ENCODE data around the gene TMBIM1.

TMBIM1 gene, protein sequence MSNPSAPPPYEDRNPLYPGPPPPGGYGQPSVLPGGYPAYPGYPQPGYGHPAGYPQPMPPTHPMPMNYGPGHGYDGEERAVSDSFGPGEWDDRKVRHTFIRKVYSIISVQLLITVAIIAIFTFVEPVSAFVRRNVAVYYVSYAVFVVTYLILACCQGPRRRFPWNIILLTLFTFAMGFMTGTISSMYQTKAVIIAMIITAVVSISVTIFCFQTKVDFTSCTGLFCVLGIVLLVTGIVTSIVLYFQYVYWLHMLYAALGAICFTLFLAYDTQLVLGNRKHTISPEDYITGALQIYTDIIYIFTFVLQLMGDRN

DNA sequence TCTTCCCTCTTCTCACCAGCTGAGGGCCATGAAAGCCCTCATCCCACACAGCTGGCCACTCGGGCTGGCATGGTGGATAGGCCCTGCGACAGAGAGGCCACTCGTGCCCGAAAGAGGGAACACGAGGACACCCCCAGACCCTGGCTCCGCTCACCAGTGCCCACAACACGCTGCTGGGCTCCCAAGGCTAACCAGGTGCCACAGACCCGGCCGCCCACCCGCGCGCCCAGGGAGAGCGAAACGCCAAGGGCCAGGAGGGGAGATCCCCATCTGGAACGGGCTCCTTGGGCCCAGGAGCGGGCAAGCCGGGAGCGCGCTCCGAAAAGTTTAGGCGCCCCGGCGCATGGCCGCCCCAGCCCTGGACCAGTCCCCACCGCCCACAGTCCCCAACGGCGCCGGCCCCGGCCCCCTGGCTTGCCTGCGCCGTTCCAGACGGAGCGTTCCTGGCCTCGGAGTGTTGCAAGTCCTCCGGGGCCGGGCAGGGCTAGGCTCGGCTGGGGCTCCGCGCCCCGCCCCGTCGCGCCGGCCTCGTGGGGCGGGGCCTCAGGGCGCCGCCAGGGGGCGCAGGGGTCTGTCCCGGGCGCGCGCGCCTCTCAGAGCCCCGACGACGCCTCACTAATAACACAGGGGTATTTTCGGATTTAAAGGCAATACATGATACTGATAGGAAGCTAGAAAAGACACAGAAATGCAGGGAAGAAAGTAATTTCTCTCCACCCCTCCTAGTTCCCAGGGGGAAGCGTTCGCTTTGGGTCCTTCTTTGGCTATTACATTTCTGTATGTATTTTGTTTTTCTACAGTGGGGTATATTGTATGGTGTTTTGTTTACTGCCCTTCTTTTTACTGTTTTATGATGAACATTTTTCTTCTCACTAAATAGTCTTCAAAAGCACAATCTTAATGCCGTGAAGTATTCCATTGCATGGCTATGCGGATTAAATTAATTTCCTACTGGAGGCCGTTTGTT, at the start of gene TMBIM1:
TSS of gene TMBIM1 (minus strand) at position 456 of the 967 bp plus-strand sequence. CDS start 10,362 bp downstream, outside the sequence.
- DNase-seq (ENCODE audit: low read depth in 2 of 2) = peak; percentile 60 to 61

DNA sequence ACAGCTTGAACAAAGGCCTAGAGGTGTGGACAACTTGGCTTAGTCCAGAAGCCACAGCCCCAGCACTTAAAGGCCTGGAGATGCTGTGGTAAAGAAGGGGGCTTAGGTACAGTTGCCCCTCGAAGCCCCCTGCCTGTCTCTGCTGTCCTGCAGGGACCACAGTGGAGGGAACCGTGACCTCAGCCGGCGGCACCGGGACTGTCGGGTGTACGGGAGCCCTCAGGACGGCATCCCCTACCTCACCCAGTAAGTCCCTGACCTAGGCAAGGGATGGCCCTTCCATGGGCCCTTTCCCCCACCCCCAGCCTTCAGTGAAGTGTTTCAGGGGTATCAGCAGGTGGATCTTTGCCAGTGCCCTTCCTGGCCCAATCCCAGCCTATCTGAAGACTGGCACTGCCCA, 49.1 kb upstream of the TMBIM1 start:
- DNase-seq (ENCODE audit: low read depth in 2 of 2) = no peak

DNA sequence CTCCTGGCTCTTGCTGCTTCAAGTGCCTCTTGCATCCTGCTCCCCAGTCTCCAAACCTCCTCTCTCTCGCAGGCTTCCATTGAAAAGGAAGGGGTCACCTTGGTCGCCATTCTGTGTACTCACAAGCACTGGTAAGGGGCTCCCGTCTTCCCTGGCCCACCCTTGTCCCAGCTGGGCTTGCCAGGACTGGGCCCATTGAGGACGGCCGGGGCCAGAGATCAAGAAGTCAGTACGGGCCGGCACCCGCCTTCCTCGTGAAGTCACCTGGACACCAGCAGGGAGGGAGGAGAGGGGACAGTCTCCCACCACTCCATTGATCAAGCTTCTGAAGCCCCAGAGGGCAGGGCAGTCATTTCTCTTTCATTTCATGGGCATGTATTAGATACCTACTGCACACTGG, 48.4 kb upstream of the TMBIM1 start:
- no peak for DNase-seq (ENCODE audit: low read depth in 2 of 2)

DNA sequence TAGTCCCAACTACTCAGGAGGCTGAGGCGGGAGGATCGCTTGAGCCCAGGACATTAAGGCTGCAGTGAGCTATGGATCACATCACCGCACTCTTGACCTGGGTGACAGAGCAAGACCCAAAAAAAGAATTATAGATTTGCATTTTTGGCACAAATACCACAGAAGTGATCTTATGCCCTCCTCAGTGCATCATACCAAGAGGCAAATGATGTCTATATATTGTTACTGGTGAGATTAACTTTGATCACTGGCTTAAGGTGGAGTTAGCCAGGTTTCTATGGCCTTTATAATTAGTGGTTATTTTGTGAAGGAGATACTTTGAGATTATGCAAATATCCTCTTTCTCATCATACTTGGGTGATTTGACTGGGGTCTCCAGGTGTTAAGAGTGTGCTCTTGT, 42.2 kb upstream of the TMBIM1 start:
- DNase-seq (ENCODE audit: low read depth in 2 of 2) = no peak

DNA sequence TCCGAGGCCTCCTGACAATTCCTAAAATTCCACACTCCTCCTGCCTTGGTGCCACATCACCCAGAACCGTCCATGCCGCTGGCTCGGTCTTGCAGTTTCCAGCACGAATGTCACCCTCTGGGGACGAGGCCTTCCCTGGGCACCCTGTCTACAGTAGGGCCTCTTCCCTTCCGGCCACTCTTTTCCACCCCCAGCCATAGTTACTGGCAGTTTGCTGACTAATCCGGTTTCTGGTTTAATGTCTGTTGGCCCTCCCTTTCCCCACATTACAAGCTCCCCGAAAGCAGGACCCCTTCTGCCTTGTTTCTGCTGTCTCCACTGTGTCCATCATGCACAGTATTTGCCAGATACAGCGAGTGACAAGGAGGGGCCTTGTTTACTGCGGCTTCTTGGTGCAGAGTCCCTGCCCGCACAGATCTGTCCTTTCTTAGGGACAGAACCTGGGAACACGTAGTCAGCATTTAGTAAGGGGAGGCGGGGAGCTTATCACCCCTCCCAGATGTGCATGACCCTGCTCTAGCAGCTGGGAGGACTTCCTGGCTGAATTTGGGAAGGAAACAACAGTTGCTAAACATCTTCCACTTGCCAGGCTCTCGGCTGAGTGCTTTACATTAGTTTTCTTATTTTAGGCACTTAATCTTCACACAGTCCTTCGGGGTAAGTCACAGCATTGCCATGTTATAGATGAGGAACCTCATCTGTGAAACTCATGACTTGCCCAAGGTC, 40.8 kb upstream of the TMBIM1 start:
- DNase-seq (ENCODE audit: low read depth in 2 of 2) = no peak

DNA sequence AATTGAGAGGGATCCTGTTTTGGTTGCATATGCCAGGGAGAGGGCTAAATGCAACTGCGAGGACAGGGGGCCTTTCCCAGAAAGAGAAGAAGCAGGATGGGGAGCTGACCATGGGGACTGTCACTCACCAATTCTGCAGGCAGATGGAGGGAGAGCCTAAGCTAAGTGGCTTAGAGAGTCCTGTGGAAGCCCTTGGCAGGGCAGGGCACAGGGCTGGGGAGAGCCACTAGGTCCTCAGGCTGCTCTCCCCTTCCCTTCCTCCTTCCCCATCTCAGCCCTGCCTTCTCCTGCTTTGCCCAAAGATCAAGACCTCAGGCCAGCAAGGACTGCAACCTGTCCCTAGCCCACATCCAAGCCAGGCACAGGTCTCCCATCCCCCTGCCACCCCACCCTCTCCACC, 40.0 kb upstream of the TMBIM1 start:
- DNase-seq (ENCODE audit: low read depth in 2 of 2) = no peak

DNA sequence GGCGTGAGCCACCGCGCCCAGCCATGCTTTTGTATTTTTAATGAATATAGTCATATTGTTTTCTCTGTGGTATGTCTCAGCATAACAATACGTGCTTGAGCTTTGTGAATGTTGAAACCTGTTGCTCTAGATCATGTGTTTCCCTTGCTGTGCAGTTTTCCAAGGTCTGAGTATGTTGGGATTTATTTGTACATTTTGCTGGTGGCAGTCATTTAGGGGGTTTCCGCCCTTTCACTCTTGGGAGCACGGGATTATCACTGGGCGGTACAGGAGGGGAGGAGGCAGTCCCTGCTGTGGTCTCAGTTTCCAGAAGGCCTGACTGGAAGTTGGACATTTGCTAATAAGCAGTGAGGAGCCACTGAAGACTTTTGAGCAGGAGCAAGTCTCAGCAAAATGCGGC, 39.4 kb upstream of the TMBIM1 start:
- no peak for DNase-seq (ENCODE audit: low read depth in 2 of 2)

DNA sequence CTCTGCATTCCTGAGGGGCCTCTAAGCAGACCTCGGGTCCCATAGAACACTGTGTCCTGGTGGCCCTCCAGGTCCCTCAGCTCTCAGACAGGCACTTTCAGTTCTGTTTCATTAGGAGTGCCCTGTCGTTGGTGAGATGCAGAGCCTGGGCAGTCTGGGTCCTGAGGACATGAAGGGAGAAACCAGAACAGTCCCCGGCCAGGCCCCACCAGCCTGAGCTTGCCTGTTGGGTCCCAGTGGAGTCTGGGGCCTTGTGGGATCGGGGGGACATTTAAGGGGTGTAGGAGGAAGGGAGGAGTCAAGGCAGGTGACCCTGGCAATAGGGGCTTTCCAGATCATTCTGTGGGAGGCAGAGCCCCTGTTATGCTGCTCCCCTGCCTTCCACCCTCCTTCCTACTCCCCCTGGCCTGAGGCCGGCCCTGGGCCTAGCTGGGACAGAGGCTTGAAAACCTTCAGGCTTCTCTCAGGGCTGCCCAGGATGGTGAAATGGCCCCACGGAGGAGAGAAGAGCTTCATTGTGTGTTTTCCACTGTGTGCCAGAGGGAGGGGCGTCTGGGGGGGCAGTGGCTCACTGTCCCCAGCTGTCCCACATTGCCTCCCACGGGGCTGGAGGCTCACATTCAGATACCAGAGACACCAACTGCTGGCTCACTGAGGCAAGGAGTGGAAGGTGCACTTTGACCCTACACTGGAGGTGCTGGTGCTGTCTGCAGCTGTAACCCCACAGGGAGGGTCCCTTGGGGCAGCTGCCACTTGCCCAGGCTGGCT, 37.7 kb upstream of the TMBIM1 start:
- DNase-seq (ENCODE audit: low read depth in 2 of 2) = no peak

DNA sequence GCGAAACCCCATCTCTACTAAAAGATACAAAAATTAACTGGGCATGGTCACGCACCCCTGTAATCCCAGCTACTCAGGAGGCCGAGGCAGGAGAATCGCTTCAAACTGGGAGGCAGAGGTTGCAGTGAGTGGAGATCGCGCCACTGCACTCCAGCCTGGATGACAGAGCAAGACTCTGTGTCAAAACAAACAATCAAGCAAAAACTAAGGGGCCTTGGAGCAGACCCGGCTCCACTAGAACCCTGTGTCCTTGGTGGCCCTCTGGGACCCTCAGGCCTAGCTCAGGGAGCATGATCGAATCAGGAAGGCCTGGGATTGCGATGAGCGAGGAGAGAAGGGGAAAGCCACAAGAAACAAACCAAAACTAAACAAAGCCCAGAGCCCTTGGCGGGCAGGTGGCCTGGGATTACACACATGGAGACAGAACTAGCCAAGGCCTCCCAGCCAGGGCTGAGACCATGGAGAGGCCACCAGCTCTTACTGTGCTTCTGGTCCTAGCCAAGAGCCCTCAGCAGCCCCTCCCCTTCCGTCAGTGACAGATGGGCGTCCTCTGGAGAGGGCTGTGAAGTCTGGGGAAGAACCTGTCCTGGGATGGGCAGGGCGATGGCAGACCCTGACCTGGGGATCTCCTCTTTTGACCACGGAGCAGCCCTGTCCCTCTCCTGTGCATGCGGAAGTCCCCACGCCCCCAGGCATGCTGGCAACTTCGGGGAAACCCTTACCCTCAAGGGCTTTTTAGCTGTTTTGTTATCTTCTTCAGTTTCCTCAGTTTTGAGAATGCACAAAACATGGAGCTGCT, 36.9 kb upstream of the TMBIM1 start:
- DNase-seq (ENCODE audit: low read depth in 2 of 2) = no peak

DNA sequence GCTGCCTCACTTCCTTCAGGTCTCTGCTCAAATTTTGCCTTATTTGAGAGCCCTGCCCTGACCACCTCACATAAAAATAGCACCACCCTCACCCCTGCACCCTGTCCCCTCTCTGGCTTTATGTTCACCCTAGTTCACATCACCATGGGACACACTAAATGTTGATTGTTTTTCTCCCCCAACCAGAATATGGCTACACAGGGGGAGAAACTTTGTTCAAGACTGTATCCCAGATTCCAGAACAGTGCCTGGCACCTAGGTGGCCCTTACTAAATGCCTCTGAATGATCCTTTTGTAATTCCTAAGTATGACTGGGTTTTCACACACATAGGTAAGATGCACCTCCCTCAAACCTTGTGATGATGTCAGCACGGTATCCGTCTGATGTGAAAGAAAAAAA, 36.0 kb upstream of the TMBIM1 start:
- no peak for DNase-seq (ENCODE audit: low read depth in 2 of 2)

DNA sequence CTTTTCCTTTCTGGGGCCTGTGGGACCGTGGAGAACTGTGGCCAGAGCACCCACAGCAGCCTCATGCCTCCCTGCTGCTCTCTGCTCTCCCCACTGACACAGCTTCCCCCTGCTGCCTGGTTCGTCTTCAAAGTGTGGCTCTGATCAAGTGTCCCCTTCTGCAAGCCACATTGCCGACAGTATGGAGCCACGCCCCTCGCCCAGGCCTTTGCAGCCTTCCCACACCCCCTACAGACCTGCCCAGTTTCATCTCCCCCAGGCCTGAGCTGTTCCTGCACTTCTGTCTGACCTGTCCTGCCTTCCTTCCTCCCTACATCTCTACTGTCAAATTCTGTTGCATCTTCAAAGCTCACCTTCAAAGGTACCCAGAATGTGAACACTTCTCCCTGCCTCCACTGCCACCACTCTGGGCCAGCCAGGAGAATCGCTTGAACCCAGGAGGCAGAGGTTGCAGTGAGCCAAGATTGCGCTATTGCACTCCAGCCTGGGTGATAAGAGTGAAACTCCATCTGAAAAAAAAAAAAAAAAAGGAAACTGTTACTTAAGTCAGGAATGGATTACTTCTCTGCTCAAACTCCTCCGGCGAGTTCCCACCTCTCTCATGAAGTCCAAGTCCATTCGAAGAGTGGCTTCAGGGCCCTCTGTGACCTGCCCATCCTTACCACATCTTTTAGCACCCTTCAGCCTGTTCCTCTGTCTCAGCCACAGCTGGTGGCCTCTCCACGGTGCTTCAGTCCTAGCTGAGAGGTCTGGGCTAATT, 35.3 kb upstream of the TMBIM1 start:
- no peak for DNase-seq (ENCODE audit: low read depth in 2 of 2)

DNA sequence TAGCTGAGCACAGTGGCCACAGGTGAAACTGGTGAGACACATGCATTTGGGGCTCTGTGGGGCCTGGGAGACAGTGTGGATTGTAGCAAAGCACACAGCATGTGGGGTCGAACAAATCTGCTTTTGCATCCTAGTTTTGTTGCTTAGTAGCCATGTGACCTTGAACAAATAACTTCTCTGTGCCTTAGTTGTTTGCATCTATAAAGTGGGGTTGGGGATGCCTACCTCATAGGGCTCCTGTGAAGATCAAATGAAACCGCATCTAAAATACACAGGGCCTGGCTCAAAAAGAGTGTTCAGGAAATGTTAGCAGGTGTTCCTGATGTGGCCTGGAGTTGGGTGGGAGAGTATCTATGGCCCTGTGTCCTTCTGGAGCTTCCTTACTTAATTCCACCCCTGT, 34.0 kb upstream of the TMBIM1 start:
- DNase-seq (ENCODE audit: low read depth in 2 of 2) = no peak

DNA sequence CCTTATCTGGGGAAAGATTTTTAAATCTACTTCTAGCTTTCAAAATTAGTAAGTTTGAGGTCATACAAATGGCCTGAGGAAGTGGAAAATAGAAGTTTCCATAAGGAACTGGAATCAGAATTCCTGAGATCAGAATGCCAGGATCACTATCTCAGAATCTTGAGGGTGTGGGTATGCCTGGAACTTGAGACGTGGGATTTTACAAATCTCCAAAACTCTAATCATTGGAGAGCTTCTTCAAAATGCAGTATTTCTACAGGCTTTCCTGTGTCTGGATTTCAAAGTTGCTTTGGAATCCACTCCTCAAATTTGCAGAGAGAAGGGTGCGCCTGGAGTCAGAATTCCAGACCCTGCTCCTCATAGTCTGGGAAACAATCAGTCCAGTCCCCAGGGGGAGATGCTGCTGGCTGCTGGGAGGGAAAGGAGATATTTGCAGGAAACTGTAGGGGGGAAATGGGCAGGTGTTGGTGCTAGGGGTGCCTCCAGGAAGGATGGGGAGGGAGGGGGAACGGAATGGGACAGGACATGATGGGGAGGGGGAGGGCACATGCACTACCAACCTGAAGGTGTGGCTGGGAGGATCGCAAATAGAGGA, 33.4 kb upstream of the TMBIM1 start:
- no peak for DNase-seq (ENCODE audit: low read depth in 2 of 2)

DNA sequence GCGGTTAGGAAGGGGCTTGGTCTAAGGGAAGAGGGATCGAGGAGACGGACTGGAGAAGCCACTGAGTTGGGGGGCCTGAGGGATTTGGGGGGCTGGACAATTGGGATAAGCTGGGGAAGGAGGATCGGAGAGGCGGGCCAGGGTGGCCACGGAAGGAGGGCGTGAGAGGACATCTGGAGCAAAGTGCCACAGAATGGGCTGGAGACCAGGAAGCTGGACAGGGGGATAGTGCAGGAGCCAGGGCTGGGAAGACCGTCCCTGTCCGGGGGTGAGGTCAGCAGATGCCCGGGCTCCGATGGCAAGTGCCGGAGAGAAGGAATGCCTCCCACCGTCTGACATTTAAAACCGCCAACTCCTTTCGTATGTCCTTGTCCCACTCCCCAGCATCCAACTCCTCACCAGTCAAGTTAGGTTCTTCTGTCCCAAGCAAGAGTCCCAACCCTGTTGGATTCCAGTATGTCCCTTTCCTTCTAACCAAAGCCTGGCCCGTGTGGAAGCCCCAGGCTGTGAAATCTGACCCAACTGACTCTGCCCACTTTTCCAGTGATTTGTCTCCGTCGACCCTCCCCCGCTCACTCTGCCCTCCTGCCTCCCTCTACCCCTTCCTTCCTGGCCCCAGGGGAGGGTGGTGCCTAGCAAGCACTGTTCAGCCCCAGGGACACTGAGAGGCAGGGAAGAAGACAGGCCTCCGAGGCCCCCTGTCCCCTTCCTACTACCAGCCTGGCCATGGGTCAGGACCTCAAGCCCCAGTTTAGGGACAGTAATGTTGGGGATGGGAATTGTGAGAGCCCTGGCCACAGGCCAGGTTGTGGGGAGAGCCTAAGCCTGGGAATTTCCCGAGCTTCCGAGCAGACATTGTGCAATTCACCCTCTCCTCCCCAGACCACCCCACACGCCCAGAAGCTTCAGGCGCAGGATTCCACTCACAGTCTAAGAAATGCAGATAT, 31.5 kb upstream of the TMBIM1 start:
- no peak for DNase-seq (ENCODE audit: low read depth in 2 of 2)

DNA sequence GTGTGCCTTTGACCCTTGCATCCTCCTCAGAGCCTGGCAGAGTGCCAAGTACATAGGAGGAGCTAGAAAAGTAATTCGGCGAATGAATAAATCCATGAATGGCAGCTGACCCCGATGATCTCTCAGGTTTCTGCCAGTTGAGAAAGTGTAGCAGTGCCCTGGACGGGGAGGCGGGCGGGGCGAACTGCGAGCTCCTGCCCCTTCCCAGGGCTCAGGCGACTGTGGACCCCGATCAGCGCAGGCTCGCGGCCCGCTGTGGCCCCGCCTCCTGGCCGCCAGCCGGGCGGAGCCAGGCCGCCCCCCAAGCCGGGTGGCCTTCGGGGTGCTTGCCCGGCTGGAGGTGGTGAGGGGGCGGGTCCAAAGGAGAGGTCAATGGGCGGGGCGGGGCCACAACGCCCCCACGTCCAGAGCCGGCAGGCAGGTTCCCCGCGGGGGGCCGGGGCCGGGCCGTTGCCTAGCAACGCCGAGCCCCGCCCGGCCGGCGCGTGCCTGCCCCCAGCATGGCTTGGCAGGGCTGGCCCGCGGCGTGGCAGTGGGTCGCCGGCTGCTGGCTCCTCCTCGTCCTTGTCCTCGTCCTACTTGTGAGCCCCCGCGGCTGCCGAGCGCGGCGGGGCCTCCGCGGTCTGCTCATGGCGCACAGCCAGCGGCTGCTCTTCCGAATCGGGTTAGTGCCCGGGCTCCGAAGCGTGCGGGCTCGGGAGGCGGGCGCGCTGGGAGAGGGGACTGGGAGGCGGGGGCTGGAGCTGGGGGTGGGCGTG, 30.6 kb upstream of the TMBIM1 start:
- peak; percentile 4 to 5 for DNase-seq (ENCODE audit: low read depth in 2 of 2)

DNA sequence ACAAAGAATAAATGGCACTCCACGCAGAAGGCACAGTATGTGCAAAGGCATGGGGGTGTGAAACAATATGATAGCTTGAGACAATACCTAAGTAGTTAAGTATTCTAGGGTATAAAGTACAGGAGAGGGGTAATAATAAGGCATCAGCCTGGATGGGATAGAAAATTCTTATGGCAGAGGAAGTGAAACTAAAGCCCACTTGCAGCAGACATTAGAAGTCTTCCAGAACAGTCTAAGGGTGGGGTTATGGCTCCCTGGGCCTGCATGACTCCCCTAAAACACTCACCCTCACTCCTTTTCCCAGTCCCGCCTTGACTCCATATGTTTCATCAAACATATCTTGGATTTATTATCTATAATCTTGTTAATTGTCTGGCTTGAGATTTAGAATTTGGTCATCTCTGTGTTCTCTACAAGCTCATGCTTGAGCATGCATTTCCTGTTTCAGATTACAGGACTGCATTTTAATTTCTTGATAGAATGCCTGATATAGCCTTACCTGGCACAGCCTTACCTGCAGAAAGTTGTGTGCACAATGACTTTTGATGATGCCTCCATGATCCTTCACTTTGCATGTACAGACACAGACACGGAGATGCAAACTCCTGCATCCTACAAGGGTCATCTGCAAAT, 28.5 kb upstream of the TMBIM1 start:
- no peak for DNase-seq (ENCODE audit: low read depth in 2 of 2)

DNA sequence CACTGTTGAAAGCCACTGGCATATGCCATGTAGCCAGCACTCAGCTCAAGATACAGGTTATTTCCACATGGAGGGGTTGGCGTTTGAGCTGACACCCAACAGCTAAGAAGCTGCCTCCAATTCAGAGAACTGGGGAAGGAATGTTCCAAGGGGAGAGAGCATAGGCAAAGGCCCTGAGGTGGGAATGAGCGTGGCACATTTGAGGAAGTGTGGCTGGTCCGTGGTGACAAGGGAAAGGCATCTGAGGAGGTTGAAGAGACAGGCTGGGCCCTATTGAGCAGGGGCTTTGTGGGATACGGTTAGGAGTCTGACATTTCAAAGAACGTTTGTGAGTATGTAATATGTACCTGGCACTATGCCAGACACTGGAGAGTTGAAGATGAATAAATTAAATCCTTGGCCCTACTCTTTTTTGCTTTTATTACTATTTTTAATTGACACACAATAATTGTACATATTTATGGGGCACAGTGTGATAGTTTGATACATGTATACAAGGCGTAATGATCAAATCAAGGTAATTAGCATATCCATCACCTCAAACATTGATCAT, 27.6 kb upstream of the TMBIM1 start:
- no peak for DNase-seq (ENCODE audit: low read depth in 2 of 2)
